Measurements from ENCODE around the gene ST3GAL2. TPM values are rescaled to one million over a fixed set of nuclear protein-coding genes. Genes with fewer than 3 reads are reported as not detected.

ST3GAL2 gene
- total RNA-seq, 1 donor from 2014 or later = 134 TPM

DNA sequence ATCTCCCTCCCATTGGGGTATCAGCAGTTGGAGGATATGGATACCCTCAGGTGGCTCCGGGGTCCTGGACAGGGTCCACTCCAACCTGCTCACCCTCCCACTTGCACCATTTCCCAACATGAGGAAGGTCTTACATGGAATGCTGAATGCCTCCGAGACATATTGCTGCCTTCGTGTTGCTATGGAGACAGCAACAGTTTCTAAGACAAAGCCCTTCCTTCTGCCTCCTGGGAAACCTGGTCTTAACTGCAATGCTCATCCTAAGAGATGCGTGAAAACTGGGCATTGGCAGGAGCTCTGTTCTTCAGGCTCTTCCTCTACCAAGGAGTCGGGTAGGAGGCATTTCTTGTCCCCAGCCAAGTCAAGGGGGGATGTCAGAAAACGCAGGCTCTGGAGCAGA is 45.2 kb downstream of the ST3GAL2 start:
- H3K9me3 Mint-ChIP-seq (ENCODE audit: unreplicated experiment) = peaks cover 17% of the 10 kb centered on the region
- H3K27me3 Mint-ChIP-seq (ENCODE audit: unreplicated experiment) = peaks cover 6% of the 10 kb centered on the region
- peak overlapping the region; percentile 97 for H3K27ac Mint-ChIP-seq (ENCODE audit: unreplicated experiment)
- TF ChIP-seq, protein P1, sequence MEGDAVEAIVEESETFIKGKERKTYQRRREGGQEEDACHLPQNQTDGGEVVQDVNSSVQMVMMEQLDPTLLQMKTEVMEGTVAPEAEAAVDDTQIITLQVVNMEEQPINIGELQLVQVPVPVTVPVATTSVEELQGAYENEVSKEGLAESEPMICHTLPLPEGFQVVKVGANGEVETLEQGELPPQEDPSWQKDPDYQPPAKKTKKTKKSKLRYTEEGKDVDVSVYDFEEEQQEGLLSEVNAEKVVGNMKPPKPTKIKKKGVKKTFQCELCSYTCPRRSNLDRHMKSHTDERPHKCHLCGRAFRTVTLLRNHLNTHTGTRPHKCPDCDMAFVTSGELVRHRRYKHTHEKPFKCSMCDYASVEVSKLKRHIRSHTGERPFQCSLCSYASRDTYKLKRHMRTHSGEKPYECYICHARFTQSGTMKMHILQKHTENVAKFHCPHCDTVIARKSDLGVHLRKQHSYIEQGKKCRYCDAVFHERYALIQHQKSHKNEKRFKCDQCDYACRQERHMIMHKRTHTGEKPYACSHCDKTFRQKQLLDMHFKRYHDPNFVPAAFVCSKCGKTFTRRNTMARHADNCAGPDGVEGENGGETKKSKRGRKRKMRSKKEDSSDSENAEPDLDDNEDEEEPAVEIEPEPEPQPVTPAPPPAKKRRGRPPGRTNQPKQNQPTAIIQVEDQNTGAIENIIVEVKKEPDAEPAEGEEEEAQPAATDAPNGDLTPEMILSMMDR (IDR thresholded peaks at IDR 0.05; ENCODE audit: partially characterized antibody, unreplicated experiment) = no peak
- H3K36me3 Mint-ChIP-seq (ENCODE audit: unreplicated experiment) = no peaks in the 10 kb centered on the region
- DNase-seq = no peak
- peak overlapping the region; percentile 66 for H3K4me3 Mint-ChIP-seq (ENCODE audit: unreplicated experiment)
- H3K4me1 Mint-ChIP-seq (ENCODE audit: low read depth, unreplicated experiment) = peaks cover 40% of the 10 kb centered on the region

DNA sequence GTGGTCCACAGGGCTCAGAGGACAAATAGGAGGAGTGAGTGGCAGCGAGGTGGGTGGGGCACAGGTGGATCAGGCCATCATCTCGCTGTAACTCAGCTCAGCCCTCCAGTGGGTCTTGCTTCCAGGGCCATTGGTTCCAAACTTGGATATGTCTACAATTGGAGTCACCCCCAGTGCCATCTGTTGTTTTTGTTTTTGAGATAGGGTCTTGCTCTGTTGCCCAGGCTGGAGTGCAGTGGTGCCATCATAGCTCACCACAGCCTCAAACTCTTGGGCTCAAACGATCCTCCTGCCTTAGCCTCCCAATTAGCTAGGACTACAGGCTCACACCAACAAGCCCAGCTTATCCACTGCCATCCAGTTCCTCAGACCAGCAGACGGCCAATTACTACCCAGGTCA is 46.3 kb downstream of the ST3GAL2 start:
- peaks cover 6% of the 10 kb centered on the region for H3K36me3 Mint-ChIP-seq (ENCODE audit: unreplicated experiment)
- peaks cover 34% of the 10 kb centered on the region for H3K4me1 Mint-ChIP-seq (ENCODE audit: low read depth, unreplicated experiment)

DNA sequence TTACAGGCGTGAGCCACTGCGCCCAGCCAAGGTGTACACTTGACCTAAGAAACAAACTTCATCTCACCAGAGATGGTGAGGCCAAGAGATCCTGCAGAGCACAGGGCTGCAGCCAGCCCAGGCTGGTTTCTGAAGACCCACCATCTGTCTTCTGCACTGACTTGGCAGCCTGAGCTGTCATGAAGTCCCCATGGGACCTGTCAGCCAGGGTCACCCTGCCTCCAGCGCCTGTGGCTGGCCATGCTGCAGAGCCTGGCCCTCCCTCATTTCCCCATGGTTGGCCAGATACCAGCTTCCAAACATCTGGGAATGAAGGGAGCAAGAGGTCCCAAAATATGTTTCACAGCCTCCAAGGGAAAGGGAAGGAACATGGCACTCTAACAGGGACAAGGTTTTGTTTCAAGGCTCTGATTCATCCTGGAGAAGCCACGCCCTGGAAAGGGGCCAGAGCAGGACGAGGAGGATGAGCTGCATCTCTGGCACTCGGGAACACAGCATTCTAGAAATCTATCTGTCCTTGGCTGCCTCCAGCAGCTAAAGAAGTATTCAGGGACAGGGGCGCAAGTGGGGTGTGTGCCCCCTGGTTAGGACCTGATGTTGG is 46.9 kb downstream of the ST3GAL2 start:
- Mint-ChIP-seq H3K4me3 (ENCODE audit: unreplicated experiment) (peak overlapping the region; percentile 63), H3K4me1 (ENCODE audit: low read depth, unreplicated experiment) (peaks cover 34% of the 10 kb centered on the region), H3K27ac (ENCODE audit: unreplicated experiment) (peak overlapping the region; percentile 97), H3K27me3 (ENCODE audit: unreplicated experiment) (peaks cover 6% of the 10 kb centered on the region), H3K9me3 (ENCODE audit: unreplicated experiment) (peaks cover 15% of the 10 kb centered on the region), H3K36me3 (ENCODE audit: unreplicated experiment) (peaks cover 6% of the 10 kb centered on the region)
- TF ChIP-seq, protein P1 (IDR thresholded peaks at IDR 0.05; ENCODE audit: partially characterized antibody, unreplicated experiment) = no peak
- peak; percentile 42 for DNase-seq

More for the DNA sequence above, 46.3 kb downstream of the ST3GAL2 start:
- Mint-ChIP-seq H3K9me3 (ENCODE audit: unreplicated experiment) (peaks cover 17% of the 10 kb centered on the region), H3K27me3 (ENCODE audit: unreplicated experiment) (peaks cover 6% of the 10 kb centered on the region), H3K27ac (ENCODE audit: unreplicated experiment) (peak overlapping the region; percentile 97), H3K4me3 (ENCODE audit: unreplicated experiment) (peak overlapping the region; percentile 46)
- no peak for DNase-seq
- TF ChIP-seq, protein P1 (IDR thresholded peaks at IDR 0.05; ENCODE audit: partially characterized antibody, unreplicated experiment) = no peak

DNA sequence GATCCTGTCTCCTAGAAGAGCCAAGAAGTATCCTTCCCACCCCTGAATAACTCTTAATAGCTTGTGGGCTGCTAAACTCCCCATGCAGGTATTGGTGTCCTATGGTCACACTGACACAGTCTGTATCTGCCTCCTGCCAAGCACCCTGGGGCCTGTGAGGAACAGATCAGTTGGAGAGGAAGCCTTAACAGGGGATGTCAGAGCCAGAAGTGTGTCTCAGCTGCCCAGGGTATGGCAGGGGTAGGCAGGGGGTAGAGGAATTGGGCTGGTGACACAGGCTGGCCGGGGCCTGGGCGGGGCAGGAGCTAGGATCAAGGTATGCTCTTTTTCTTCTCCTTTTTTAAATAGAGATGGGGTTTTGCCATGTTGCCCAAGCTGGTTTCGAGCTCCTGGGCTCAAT is 47.5 kb downstream of the ST3GAL2 start:
- H3K27ac Mint-ChIP-seq (ENCODE audit: unreplicated experiment) = peak overlapping the region; percentile 97
- H3K27me3 Mint-ChIP-seq (ENCODE audit: unreplicated experiment) = peaks cover 4% of the 10 kb centered on the region
- H3K36me3 Mint-ChIP-seq (ENCODE audit: unreplicated experiment) = peaks cover 6% of the 10 kb centered on the region
- peak overlapping the region; percentile 63 for H3K4me3 Mint-ChIP-seq (ENCODE audit: unreplicated experiment)
- DNase-seq = no peak
- peaks cover 13% of the 10 kb centered on the region for H3K9me3 Mint-ChIP-seq (ENCODE audit: unreplicated experiment)
- peaks cover 31% of the 10 kb centered on the region for H3K4me1 Mint-ChIP-seq (ENCODE audit: low read depth, unreplicated experiment)
- TF ChIP-seq, protein P1 (IDR thresholded peaks at IDR 0.05; ENCODE audit: partially characterized antibody, unreplicated experiment) = no peak

DNA sequence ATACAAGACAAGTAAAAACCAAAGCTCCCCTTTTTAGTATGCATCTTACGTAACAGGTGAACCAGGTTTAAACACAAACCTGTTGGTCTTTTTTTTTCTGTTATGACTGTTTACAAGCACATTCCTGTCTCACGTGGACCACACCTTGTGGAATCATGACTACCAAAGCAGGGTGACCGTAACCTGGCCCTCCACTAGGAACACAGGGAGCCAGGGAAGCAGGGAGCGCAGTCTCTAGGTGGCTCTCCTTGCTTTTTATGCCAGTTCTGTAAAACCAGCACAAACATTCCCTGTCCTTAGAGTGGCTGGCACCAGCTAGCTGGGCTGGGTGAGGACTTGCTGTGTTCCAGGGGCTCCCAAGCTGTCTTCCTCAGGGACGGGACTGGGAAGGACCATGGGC is 48.1 kb downstream of the ST3GAL2 start:
- TF ChIP-seq, protein P1 (IDR thresholded peaks at IDR 0.05; ENCODE audit: partially characterized antibody, unreplicated experiment) = no peak

More for the DNA sequence above, 48.1 kb downstream of the ST3GAL2 start:
- Mint-ChIP-seq H3K4me1 (ENCODE audit: low read depth, unreplicated experiment) (peaks cover 29% of the 10 kb centered on the region), H3K36me3 (ENCODE audit: unreplicated experiment) (peaks cover 6% of the 10 kb centered on the region), H3K4me3 (ENCODE audit: unreplicated experiment) (no peak overlapping the region), H3K27ac (ENCODE audit: unreplicated experiment) (peak overlapping the region; percentile 97), H3K27me3 (ENCODE audit: unreplicated experiment) (peaks cover 4% of the 10 kb centered on the region), H3K9me3 (ENCODE audit: unreplicated experiment) (peaks cover 13% of the 10 kb centered on the region)
- DNase-seq = no peak

All from glutamatergic neuron (in vitro differentiated cells).